ENCODE data around the gene RALGAPB. TPM values are rescaled to one million over a fixed set of nuclear protein-coding genes. Genes with fewer than 3 reads are reported as not detected.
"Not testable (repeated sequence)": the region's sequence is repeated elsewhere in the genome, so short reads cannot be mapped to it uniquely, and the experiment has no call there.

The RALGAPB gene
- total RNA-seq, 1 experiment from 2014 or later, result 36.7 TPM

DNA sequence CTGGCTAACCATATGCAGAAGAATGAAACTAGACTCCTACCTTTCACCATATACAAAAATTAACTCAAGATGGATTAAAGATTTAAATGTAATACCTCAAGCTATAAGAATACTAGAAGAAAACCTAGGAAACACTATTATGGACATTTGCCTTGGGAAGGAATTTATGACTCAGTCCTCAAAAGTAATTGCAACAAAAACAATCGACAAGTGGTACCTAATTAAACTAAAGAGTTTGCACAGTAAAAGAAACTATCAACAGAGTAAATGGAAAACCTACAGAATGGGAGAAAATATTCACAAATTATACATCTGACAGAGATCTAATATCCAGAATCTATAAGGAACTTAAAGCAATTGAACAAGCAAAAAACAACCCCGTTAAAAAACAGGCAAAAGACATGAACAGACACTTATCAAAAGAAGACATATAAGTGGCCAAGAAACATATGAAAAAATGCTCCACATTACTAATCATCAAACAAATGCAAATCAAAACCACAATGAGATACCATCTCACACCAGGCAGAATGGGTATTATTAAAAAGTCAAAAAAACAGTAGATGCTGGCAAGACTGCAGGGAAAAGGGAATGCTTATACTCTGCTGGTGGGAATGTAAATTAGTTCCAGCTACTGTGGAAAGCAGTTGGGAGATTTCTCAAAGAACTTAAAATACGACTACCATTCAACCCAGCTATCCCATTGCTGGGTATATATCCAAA is 31.9 kb downstream of the RALGAPB start (continued):
- TF ChIP-seq ZNF532 (CRISPR knock-in tag; IDR thresholded peaks at IDR 0.05; ENCODE audit: borderline replicate concordance) (no peak), NFE2L1 (CRISPR knock-in tag; IDR thresholded peaks at IDR 0.05) (no peak), SMAD4 (CRISPR knock-in tag; IDR thresholded peaks at IDR 0.05) (no peak), STAT6 (CRISPR knock-in tag; conservative IDR thresholded peaks at IDR 0.05; ENCODE audit: low read depth) (no peak), E2F1 (CRISPR knock-in tag; IDR thresholded peaks at IDR 0.05) (no peak)
- TF ChIP-seq, protein P1, sequence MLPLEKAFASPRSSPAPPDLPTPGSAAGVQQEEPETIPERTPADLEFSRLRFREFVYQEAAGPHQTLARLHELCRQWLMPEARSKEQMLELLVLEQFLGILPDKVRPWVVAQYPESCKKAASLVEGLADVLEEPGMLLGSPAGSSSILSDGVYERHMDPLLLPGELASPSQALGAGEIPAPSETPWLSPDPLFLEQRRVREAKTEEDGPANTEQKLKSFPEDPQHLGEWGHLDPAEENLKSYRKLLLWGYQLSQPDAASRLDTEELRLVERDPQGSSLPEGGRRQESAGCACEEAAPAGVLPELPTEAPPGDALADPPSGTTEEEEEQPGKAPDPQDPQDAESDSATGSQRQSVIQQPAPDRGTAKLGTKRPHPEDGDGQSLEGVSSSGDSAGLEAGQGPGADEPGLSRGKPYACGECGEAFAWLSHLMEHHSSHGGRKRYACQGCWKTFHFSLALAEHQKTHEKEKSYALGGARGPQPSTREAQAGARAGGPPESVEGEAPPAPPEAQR (CRISPR knock-in tag; IDR thresholded peaks at IDR 0.05), result no peak

DNA sequence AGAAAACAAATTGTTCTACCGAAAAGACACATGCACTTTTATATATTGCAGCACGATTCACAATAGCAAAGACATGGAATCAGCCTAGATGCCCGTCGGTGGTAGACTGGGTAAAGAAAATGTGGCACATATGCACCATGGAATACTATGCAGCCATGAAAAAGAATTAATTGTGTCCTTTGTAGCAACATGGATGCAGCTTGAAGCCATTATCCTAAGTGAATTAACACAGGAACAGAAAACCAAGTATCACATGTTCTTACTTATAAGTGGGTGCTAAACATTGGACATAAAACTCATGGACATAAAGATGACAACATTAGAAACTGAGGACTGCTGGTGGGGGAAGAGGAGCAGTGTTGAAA is 32.4 kb downstream of the RALGAPB start:
- no peak for DNase-seq (ENCODE audit: low spot score)
- Mint-ChIP-seq H3K27ac (no peak overlapping the region), H3K27me3 (ENCODE audit: low read depth) (no peaks in the 10 kb centered on the region), H3K36me3 (peaks cover 42% of the 10 kb centered on the region), H3K4me1 (no peaks in the 10 kb centered on the region), H3K9me3 (peaks cover 9% of the 10 kb centered on the region), H3K4me3 (no peak overlapping the region)
- ChIA-PET POLR2A (no interaction called here), CTCF (no interaction called here)
- TF ChIP-seq FOXK1 (CRISPR knock-in tag; IDR thresholded peaks at IDR 0.05), result no peak
- TF ChIP-seq CBFB (CRISPR knock-in tag; IDR thresholded peaks at IDR 0.05; ENCODE audit: low read depth), result no peak
- TF ChIP-seq GTF2I (CRISPR knock-in tag; conservative IDR thresholded peaks at IDR 0.05), result peak; percentile 76; the same call in 1 of the 2 replicates
- ATAC-seq, result no peak

GRCh38 chr20:38511726-38512125 is 39.1 kb downstream of the RALGAPB start:
- H3K4me3 Mint-ChIP-seq; H3K4me1 Mint-ChIP-seq; H3K9me3 Mint-ChIP-seq; ATAC-seq; H3K27ac Mint-ChIP-seq; POLR2A ChIA-PET; CTCF ChIA-PET; DNase-seq (ENCODE audit: low spot score); H3K27me3 Mint-ChIP-seq (ENCODE audit: low read depth): not testable (repeated sequence)
- H3K36me3 Mint-ChIP-seq, result peaks cover 35% of the 10 kb centered on the region

DNA sequence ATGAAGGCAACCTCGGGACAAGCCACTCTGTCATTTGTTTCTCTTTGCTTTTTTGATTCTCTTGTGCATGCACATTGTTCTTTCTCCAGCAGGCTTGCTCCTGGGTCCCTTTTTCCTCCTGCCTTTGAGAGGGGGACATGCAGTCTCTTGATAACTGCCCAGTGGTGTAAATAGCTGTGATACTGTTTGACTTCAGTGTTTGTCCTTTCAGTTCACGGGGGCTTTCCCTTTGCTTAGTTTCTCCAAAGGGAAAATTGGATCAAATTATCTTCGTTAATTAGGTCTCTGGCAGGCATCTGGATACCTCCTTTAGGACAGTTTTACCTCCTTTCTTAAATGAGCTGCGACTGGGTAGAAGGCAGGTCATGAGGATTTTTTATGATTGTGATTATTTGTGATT is 41.5 kb downstream of the RALGAPB start:
- no peak overlapping the region for H3K4me3 Mint-ChIP-seq
- ATAC-seq (no peak), DNase-seq (ENCODE audit: low spot score) (no peak)
- ChIA-PET POLR2A (no interaction called here), CTCF (interaction anchor here (1.2 kb wide), 1 partner anchor 126 kb away, joined by 3 read pairs; no protein-coding TSS in a partner anchor)
- no peaks in the 10 kb centered on the region for H3K4me1 Mint-ChIP-seq
- no peaks in the 10 kb centered on the region for H3K27me3 Mint-ChIP-seq (ENCODE audit: low read depth)
- H3K36me3 Mint-ChIP-seq, result peaks cover 40% of the 10 kb centered on the region
- no peaks in the 10 kb centered on the region for H3K9me3 Mint-ChIP-seq
- H3K27ac Mint-ChIP-seq, result no peak overlapping the region
- no peak for TF ChIP-seq E2F1 (CRISPR knock-in tag; IDR thresholded peaks at IDR 0.05)
- no peak for TF ChIP-seq FOXJ3 (CRISPR knock-in tag; IDR thresholded peaks at IDR 0.05; ENCODE audit: borderline replicate concordance)
- no peak for TF ChIP-seq ZNF138 (CRISPR knock-in tag; conservative IDR thresholded peaks at IDR 0.05)
- no peak for TF ChIP-seq ZNF263 (CRISPR knock-in tag; IDR thresholded peaks at IDR 0.05; ENCODE audit: low read depth)
- TF ChIP-seq CDX4 (CRISPR knock-in tag; IDR thresholded peaks at IDR 0.05; ENCODE audit: borderline replicate concordance), result no peak
- no peak for TF ChIP-seq MYBL2 (CRISPR knock-in tag; IDR thresholded peaks at IDR 0.05)
- no peak for TF ChIP-seq ZNF232 (CRISPR knock-in tag; IDR thresholded peaks at IDR 0.05)
- TF ChIP-seq, protein P2, sequence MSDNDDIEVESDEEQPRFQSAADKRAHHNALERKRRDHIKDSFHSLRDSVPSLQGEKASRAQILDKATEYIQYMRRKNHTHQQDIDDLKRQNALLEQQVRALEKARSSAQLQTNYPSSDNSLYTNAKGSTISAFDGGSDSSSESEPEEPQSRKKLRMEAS (CRISPR knock-in tag; IDR thresholded peaks at IDR 0.05), result no peak
- no peak for TF ChIP-seq ZNF121 (CRISPR knock-in tag; IDR thresholded peaks at IDR 0.05)
